Thyroid gland (tissue), 4 donors: ENCODE results near the gene NR6A1.

Experiments used
- CTCF ChIP-seq, 6 experiments: fragments of 200-600 bp in 3 of 6; fragments of 450-650 bp in 3 of 6; sonication (generic) in 3 of 6; IDR thresholded peaks; one replicate each; pipeline ENCODE4 v1.5.1; 2016 to 2019; ENCODE audit warnings: antibody characterized with exemption in 6 of 6, mild to moderate bottlenecking in 2 of 6, inconsistent platforms in 1 of 6, moderate library complexity in 1 of 6
- POLR2A ChIP-seq, 2 donors: fragments of 450-650 bp; IDR thresholded peaks; one replicate each; pipeline ENCODE4 v1.6.1; 2017; ENCODE audit warnings: antibody characterized with exemption in 2 of 2, mild to moderate bottlenecking in 2 of 2, moderate library complexity in 1 of 2

- TF ChIP-seq CTCF (IDR thresholded peaks at IDR 0.05) (no peak), POLR2A (IDR thresholded peaks at IDR 0.05) (no peak)
Observed at GRCh38 chr9:124766326-124766725, 4.8 kb downstream of the NR6A1 start.
